GM21528 (cell line): ENCODE results near the gene CCDC136.

Experiments
- ATAC-seq: cut with Tn5 transposase; IDR thresholded peaks from one replicate; pipeline ENCODE4 v1.9.1; 2021; ENCODE audit warnings: mild to moderate bottlenecking, moderate library complexity; ENCODE audit not compliant: unreplicated experiment, low FRiP score

The CCDC136 gene

DNA sequence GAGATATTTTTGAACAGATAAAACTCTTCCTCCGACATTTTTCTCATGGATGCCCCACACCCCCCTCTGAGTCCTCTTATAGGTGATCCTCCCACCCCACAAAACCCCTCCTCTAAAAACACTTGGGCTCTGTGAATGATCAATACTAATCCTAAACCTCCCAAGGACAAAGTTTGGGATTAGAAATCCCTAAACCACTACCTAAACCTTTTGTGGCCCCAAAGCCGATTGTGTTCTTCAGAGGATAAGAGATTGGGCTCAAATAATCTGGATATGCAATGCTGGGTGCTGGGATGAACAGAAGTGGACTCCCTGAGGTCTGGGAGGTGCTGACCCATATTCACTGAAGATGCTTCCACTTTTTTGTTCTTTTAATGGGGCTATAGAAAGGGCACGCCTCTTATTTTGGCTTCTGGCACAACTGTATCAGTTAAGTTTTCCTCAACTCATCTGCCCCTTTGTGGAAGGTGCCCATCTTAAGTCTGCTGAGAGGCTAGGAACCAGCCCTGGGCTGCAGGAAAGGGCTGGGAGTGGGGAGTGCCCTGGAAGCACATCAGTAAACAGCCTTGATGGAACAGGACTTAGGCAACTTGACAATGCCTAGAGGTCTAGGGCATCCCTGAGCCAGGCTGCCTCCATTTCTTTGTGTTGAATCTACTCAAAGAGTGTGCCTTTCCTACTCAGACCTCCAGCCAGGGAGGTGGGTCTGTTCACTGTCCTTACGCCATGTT lies 15.9 kb upstream of the CCDC136 start, which contains the start of gene OPN1SW:
Gene OPN1SW (minus strand): TSS at position 51 of the 731 bp plus-strand sequence. CDS start 13 bp downstream, at position 38.
- no peak for ATAC-seq

- no peak for ATAC-seq
Observed at GRCh38 chr7:128777156-128778123, 14.3 kb upstream of the CCDC136 start.

- no peak for ATAC-seq
Observed at GRCh38 chr7:128778946-128779345, 12.8 kb upstream of the CCDC136 start.

DNA sequence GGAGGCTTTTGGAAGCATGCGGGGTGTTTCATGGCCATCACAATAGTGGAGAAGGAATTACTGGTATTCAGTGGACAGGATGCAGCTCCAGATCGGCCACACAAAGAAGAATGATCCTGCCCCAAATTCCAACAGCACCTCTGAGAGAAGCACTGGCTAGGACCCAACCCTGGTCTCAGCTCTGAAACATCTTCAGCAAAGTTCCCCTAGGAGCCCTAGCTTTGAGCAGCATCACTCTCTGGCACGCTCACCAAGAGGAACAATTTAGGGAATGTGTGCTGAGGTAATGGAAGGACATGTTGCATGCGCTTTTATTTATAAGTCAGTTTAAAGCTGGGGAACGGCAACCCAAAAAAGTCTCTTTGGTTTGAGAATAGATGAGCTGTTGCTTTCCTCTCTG lies 10.6 kb upstream of the CCDC136 start:
- ATAC-seq = no peak

GRCh38 chr7:128781851-128782250 lies 9.9 kb upstream of the CCDC136 start:
- ATAC-seq = no peak

GRCh38 chr7:128783143-128783861 lies 8.5 kb upstream of the CCDC136 start:
- no peak for ATAC-seq

- no peak for ATAC-seq
Observed at GRCh38 chr7:128785738-128786137, 6.0 kb upstream of the CCDC136 start.

DNA sequence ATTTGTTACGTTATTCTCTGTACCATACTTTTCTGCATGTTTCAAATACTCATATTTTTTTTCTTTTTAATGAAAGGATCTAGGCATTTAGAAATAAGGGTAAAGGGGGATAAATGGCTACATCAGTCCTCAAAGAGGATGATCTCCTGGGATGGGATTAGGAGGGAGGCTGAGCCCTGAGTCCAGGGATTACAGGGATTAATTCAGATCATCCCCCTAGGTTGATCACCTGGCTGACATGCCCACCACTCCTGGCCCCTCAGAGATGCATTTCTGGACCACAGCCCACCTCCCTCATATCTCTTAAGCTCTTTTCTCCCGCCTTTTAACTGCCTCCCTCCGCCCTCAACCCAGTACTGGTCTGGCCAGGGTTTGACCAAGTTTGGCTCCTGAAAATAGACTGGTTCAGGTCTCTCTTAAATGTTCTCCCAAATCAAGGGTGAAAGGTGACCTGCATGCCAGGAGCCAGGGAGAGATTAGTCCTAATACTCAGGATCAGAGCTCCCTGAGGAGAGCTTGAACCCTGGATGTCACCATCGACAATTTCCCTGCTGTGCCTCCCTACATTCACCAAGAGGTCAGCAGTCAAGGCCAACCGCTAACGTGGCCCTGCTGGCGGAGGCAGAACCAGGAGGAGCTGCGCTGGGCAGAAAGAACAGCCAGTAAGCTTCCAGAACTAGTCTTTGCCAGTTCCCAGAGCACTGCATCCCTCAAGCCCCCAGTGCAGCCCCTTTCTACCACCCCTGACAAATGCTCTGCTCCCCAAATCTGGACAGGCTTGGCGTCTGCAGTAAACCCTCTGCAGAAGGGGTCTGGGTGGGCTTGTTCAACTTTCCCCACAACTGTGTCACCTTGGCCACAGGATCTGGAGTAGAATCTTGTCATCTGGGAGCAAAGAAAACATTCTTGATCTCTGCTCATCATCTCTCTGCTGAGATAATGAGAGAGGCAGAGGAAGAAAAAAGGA lies 3.0 kb upstream of the CCDC136 start:
- ATAC-seq = no peak

DNA sequence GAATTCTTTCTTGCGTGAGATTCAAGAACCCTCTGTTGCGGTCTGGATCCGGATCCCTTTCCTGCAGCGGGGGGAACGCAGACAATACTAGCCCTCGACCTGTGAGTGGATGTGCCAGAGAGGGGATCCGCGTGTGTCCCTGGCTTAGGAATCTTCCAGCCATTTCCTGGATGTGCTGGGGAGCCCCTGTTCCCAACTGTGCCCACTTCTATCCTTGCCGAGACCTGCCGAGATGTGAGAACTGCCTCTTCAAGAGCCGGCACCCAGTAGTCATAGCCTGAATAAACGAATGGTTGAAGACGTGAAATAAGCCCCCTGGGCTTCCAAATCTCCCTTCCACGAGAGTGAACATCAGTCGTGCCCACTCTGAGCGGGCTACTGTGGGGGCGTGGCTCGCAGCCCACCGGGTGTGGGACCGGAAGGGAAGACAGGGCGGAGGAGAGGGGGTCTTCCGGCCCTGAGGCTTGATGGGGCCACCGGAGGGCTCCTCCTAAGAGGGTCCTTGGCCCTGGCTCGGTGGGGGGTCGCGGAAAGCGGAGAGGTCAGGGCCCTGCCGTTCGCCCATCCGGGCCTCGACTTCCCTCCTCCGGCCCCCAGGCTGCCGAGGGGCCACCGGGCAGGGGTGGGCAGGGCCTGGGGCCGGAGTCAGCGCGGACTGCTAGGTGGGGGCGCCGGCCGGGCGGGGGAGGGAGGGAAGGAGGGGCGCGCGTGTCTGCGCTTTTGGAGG lies 1.3 kb upstream of the CCDC136 start:
- ATAC-seq = no peak

GRCh38 chr7:128791972-128792327 lies 182 bp downstream of the CCDC136 start:
- ATAC-seq = no peak

GRCh38 chr7:128792471-128793180 lies 858 bp downstream of the CCDC136 start:
- ATAC-seq = no peak

DNA sequence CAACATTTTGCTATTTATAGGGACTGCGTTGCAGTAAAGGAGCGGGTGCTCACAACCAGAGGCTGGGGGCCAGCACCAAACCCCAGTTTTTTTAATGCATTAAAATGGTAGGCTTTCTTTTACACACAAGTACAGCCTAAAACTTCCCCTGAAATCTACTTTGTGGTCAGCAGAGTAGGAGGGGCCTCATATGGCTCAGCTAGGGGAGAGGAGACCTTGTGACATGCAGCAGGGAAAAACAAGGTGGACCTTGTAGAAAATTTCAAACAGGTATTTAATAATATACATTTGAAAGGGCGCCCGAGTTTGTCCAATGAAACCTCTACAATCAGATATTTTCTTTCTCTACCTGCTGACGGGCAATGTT lies 1.4 kb downstream of the CCDC136 start:
- no peak for ATAC-seq

GRCh38 chr7:128794020-128794419 lies 2.3 kb downstream of the CCDC136 start:
- no peak for ATAC-seq

DNA sequence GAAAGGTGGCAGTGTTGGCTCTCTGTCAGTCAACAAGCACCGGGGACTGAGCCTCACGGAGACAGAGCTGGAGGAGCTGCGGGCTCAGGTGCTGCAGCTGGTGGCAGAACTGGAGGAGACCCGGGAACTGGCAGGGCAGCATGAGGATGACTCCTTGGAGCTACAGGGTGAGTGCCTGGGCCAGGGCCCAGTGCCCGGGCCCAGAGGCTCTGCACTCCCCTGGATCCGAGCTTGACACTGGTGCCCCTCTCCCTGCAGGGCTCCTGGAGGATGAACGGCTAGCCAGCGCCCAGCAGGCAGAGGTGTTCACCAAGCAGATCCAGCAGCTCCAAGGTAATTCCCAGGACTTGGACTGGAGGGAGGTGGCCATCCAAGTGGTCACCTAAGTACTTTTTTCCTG lies 2.7 kb downstream of the CCDC136 start:
- ATAC-seq = no peak

DNA sequence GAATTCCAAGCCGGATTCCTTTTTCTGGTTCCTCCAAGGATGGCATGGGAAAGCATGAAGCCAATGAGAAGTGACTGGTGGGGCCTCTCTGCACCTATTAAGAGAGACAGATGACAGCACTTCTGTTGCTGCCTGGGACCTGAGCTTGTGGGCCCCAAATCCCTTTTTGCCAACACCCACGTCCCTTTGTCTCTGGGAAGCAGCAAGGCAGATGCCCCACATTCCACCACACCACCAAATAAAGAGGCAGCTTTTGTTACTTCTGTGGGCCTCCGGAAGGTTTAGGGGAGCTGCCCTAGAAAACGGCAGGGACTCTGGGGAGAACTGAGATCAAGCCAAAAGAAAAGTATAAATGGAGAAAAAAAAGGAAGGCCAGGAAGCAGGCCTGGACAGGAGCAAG lies 3.4 kb downstream of the CCDC136 start:
- no peak for ATAC-seq

- no peak for ATAC-seq
Observed at GRCh38 chr7:128796327-128796726, 4.6 kb downstream of the CCDC136 start.

DNA sequence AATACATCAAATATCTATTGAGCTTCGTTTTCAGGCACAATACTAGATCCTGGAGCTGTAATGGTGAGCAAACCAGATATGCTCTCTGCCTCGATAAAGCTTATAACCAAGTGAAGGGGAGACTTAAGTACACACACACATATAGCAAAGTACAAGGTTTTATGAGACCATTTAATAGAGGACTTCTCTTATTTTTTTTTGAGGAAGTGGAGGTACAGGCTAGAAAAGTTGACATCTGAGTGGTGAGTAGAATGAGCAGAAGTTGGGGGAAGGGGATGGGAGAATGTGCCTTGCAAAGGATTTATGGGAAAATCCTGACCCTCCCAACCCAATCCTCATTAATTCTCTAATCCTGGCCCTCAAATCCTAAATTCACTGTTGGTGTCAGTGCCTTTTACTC lies 7.7 kb downstream of the CCDC136 start:
- no peak for ATAC-seq

DNA sequence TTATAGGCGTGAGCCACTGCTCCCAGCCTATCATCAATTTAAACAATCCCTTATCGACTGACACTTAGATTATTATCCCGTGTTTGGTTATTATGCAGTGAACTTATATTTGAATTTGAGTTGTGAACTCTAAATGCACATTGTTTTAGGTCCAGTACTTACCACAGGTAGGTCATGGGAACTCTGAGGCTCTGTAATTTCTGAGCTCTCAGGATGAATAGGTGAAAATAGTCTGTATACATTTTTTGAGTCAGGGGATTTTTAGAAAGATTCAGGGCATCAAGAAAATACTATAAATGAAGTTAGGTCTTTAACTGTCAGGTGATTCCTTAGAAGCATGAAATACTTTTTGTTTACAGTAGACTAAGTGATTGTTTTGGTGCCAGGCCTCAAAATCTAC lies 8.8 kb downstream of the CCDC136 start:
- no peak for ATAC-seq

- no peak for ATAC-seq
Observed at GRCh38 chr7:128801003-128801402, 9.2 kb downstream of the CCDC136 start.
